Prostate gland (tissue), 2 donors: ENCODE results near the gene ADAP1.
"Not testable (repeated sequence)": the region's sequence is repeated elsewhere in the genome, so short reads cannot be mapped to it uniquely, and the experiment has no call there.

Source experiments
- POLR2A ChIP-seq: fragments of 450-650 bp; IDR thresholded peaks from one replicate; pipeline ENCODE4 v1.6.1; 2016; ENCODE audit warnings: antibody characterized with exemption, mild to moderate bottlenecking
- TF ChIP-seq, protein P1 (sequence below), 4 experiments: fragments of 200-600 bp in 2 of 4; fragments of 450-650 bp in 2 of 4; sonication (generic) in 2 of 4; IDR thresholded peaks; 1 replicate in 3 of 4; 2 replicates in 1 of 4; pipeline ENCODE4 v1.5.1; 2016 to 2019; ENCODE audit warnings: antibody characterized with exemption in 4 of 4, mild to moderate bottlenecking in 2 of 4, moderate library complexity in 2 of 4

GRCh38 chr7:924042-924441 is 30.4 kb downstream of the ADAP1 start:
- TF ChIP-seq, protein P1, sequence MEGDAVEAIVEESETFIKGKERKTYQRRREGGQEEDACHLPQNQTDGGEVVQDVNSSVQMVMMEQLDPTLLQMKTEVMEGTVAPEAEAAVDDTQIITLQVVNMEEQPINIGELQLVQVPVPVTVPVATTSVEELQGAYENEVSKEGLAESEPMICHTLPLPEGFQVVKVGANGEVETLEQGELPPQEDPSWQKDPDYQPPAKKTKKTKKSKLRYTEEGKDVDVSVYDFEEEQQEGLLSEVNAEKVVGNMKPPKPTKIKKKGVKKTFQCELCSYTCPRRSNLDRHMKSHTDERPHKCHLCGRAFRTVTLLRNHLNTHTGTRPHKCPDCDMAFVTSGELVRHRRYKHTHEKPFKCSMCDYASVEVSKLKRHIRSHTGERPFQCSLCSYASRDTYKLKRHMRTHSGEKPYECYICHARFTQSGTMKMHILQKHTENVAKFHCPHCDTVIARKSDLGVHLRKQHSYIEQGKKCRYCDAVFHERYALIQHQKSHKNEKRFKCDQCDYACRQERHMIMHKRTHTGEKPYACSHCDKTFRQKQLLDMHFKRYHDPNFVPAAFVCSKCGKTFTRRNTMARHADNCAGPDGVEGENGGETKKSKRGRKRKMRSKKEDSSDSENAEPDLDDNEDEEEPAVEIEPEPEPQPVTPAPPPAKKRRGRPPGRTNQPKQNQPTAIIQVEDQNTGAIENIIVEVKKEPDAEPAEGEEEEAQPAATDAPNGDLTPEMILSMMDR (IDR thresholded peaks at IDR 0.05): not testable (repeated sequence)
- TF ChIP-seq POLR2A: not testable (repeated sequence)
